ENCODE results near the gene NVL. TPM values are rescaled to one million over a fixed set of nuclear protein-coding genes. Genes with fewer than 3 reads are reported as not detected.

Gene NVL
- total and polyA plus RNA-seq, 2 of the 8 experiments (the other 6 are each of a cell fraction or from before 2014, with no cell fraction given): 22.7 to 45.8 TPM

DNA sequence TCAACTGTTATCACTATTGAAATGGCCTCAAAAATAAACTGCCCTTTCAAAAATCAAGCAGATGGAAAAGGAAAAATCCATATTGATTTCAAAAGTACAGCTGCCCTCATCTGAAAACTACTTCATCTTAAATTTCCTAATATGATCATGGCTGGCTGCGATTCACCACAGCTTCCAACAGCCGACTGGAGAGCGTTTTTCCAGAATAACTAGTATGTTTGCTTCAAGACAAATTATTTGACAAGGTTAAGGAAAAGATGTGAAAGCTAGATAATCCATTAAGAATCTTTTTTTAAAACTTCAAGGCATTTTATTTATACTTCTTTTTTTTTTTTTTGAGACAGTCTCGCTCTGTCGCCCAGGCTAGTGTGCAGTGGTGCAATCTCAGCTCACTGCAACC lies 151.1 kb downstream of the NVL start:
- TF ChIP-seq YY1 (IDR thresholded peaks at IDR 0.05; ENCODE audit: low read depth, low read length) (no peak), CBX5 (IDR thresholded peaks at IDR 0.05; ENCODE audit: low read depth, low read length) (no peak), SP2 (IDR thresholded peaks at IDR 0.05; ENCODE audit: low read length) (no peak), TBP (IDR thresholded peaks at IDR 0.05; ENCODE audit: low read depth, low read length) (no peak), CTBP2 (IDR thresholded peaks at IDR 0.05; ENCODE audit: borderline replicate concordance, insufficient read depth, insufficient read length, low read length) (no peak), EZH2 (IDR thresholded peaks at IDR 0.05; ENCODE audit: low read depth, low read length, severe bottlenecking) (no peak), CHD2 (IDR thresholded peaks at IDR 0.05; ENCODE audit: low read length) (no peak), RBBP5 (IDR thresholded peaks at IDR 0.05; ENCODE audit: borderline replicate concordance, low read depth, low read length) (no peak), HDAC6 (IDR thresholded peaks at IDR 0.05; ENCODE audit: low read depth, low read length) (no peak)
- TF ChIP-seq, protein P1, sequence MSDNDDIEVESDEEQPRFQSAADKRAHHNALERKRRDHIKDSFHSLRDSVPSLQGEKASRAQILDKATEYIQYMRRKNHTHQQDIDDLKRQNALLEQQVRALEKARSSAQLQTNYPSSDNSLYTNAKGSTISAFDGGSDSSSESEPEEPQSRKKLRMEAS (IDR thresholded peaks at IDR 0.05): no peak
- TF ChIP-seq, protein P2, sequence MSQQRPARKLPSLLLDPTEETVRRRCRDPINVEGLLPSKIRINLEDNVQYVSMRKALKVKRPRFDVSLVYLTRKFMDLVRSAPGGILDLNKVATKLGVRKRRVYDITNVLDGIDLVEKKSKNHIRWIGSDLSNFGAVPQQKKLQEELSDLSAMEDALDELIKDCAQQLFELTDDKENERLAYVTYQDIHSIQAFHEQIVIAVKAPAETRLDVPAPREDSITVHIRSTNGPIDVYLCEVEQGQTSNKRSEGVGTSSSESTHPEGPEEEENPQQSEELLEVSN (IDR thresholded peaks at IDR 0.05): no peak
- no peaks in the 10 kb centered on the region for H3K9me3 ChIP-seq (ENCODE audit: insufficient read depth in 2 of 2, low read depth in 1 of 2, low read length in 1 of 2)
- H4K91ac ChIP-seq (replicated peaks; ENCODE audit: insufficient read length, low read length): no peak overlapping the region
- no peak overlapping the region for H3K56ac ChIP-seq (replicated peaks; ENCODE audit: insufficient read length, low read depth, low read length)
- POLR2A ChIA-PET (ENCODE audit: partially characterized antibody): no interaction called here
- H2BK120ac ChIP-seq (replicated peaks; ENCODE audit: low read depth, low read length): no peak overlapping the region
- no peak overlapping the region for H2BK12ac ChIP-seq (ENCODE audit: low read depth, low read length)
- no peak overlapping the region for H3K18ac ChIP-seq (ENCODE audit: extremely low read depth, low read length)
- H2AFZ ChIP-seq (ENCODE audit: low read length): no peak overlapping the region
- H3K4me3 ChIP-seq (ENCODE audit: extremely low read depth in 1 of 4, insufficient read depth in 2 of 4, low read depth in 3 of 4, low read length in 4 of 4): no peak overlapping the region
- H3K27me3 ChIP-seq (replicated peaks in 1 of 4; ENCODE audit: control insufficient read depth in 3 of 4, extremely low read depth in 1 of 4, insufficient read depth in 3 of 4, low read length in 3 of 4): no peaks in the 10 kb centered on the region
- no peak overlapping the region for H3K9ac ChIP-seq (replicated peaks in 1 of 4; ENCODE audit: extremely low read depth in 1 of 4, low read depth in 3 of 4, low read length in 3 of 4)
- no peak overlapping the region for H2BK15ac ChIP-seq (ENCODE audit: low read length)
- H2BK5ac ChIP-seq (ENCODE audit: low read depth, low read length): no peak overlapping the region
- no peak overlapping the region for H3K4me2 ChIP-seq (ENCODE audit: insufficient read depth in 1 of 2, low read depth in 2 of 2, low read length in 2 of 2)
- no peak overlapping the region for H4K5ac ChIP-seq (ENCODE audit: insufficient read length, low read depth, low read length)
- FAIRE-seq: no peak
- no peak overlapping the region for H3K4ac ChIP-seq (replicated peaks; ENCODE audit: insufficient read length, low read depth, low read length)
- H2AK5ac ChIP-seq (ENCODE audit: low read depth, low read length): no peak overlapping the region
- peaks cover 4% of the 10 kb centered on the region; the same call in 1 of the 2 replicates for H3K23me2 ChIP-seq (ENCODE audit: low read depth, low read length)
- H3K14ac ChIP-seq (ENCODE audit: insufficient read length): no peak overlapping the region
- H3K27ac ChIP-seq (ENCODE audit: low read depth, low read length): no peak overlapping the region
- peaks cover 0 to 4% (median 3%) of the 10 kb centered on the region in 4 experiments; a peak in 4 of 7 replicates for H3K4me1 ChIP-seq (replicated peaks in 1 of 4; ENCODE audit: control insufficient read depth in 3 of 4, insufficient read depth in 4 of 4, low read length in 3 of 4)
- no peak for DNase-seq (ENCODE audit: low read depth in 1 of 2, low spot score in 2 of 2)
- H3K79me1 ChIP-seq (ENCODE audit: low read depth, low read length): no peaks in the 10 kb centered on the region
- WGBS, 2 experiments (ENCODE audit: extremely low coverage in 1 of 2, insufficient coverage in 1 of 2, insufficient read length in 1 of 2, insufficient replicate concordance in 2 of 2, low coverage in 1 of 2, low lambda C conversion rate in 2 of 2, missing lambda C conversion rate in 1 of 2): 99% methylated on average over 5 of the region's 5 CpGs; no CpG with 5 or more reads in 1 of the 2 experiments
- peaks cover 0 to 5% of the 10 kb centered on the region in 2 experiments; a peak in 2 of 4 replicates for H3K79me2 ChIP-seq (ENCODE audit: control insufficient read depth in 1 of 2, insufficient read depth in 2 of 2, low read length in 2 of 2)
- CTCF ChIA-PET (ENCODE audit: partially characterized antibody): interaction anchor here (1.2 to 1.9 kb wide), 2 partner anchors 9 to 26 kb away, joined by 4 to 6 read pairs; no protein-coding TSS in a partner anchor
- no peak overlapping the region for H2BK20ac ChIP-seq (ENCODE audit: low read length)
- H3K23ac ChIP-seq (ENCODE audit: insufficient read length): no peak overlapping the region
- H4K20me1 ChIP-seq (replicated peaks in 1 of 2; ENCODE audit: control insufficient read depth in 1 of 2, insufficient read depth in 2 of 2, low read length in 2 of 2): no peaks in the 10 kb centered on the region
- no peak overlapping the region for H4K8ac ChIP-seq (ENCODE audit: extremely low read depth, insufficient read depth, low read length)
- no peaks in the 10 kb centered on the region for H3K36me3 ChIP-seq (ENCODE audit: control insufficient read depth in 2 of 4, insufficient read depth in 4 of 4, low read length in 3 of 4)

Measured in H1 (cell line).